Measurements from ENCODE around the gene SRGAP1.

GRCh38 chr12:64066776-64067175 is 222.3 kb downstream of the SRGAP1 start:
- no peak for TF ChIP-seq CTCF (IDR thresholded peaks at IDR 0.05; ENCODE audit: low read length)
- TF ChIP-seq EZH2 (IDR thresholded peaks at IDR 0.05; ENCODE audit: borderline replicate concordance, low read length) = no peak

Measured in OCI-LY1 (cell line).